GM21619 (cell line): Measurements from ENCODE around the gene NFATC3.

Source experiments
- ATAC-seq: cut with Tn5 transposase; IDR thresholded peaks from one replicate; pipeline ENCODE4 v1.9.1; 2021; ENCODE audit not compliant: unreplicated experiment

NFATC3 gene

GRCh38 chr16:68267612-68268405, 182.6 kb downstream of the NFATC3 start:
- no peak for ATAC-seq

- ATAC-seq = no peak
Observed at GRCh38 chr16:68269793-68270192, 184.6 kb downstream of the NFATC3 start.

GRCh38 chr16:68270353-68270752, 185.2 kb downstream of the NFATC3 start:
- ATAC-seq = no peak

- no peak for ATAC-seq
Observed at GRCh38 chr16:68272507-68273209, 187.5 kb downstream of the NFATC3 start.

- ATAC-seq = no peak
Observed at GRCh38 chr16:68273459-68273858, 188.3 kb downstream of the NFATC3 start.

- ATAC-seq = no peak
Observed at GRCh38 chr16:68273896-68274295, 188.7 kb downstream of the NFATC3 start.

GRCh38 chr16:68274441-68274840, 189.3 kb downstream of the NFATC3 start:
- no peak for ATAC-seq

GRCh38 chr16:68275611-68276191, 190.5 kb downstream of the NFATC3 start:
- ATAC-seq = no peak

GRCh38 chr16:68276223-68276622, 191.1 kb downstream of the NFATC3 start:
- ATAC-seq = no peak
